HEK293T (cell line): ENCODE data around the gene CELF4.

Source experiments
- CTCF ChIA-PET: fragments of 350-600 bp; formaldehyde crosslinking; extraction: SDS; loops from one replicate; lab custom pipeline; 2021; ENCODE audit warnings: antibody characterized with exemption, inconsistent platforms; lab: Yijun Ruan, JAX
- POLR2A ChIA-PET: fragments of 350-600 bp; formaldehyde crosslinking; extraction: SDS; loops from one replicate; lab custom pipeline; 2020; ENCODE audit warnings: antibody characterized with exemption, inconsistent platforms; lab: Yijun Ruan, JAX
- DNase-seq: peaks from one replicate; pipeline ENCODE4 v3.0.0; 2012; ENCODE audit warnings: mixed read lengths; ENCODE audit errors: extremely low spot score
- ARNT ChIP-seq: fragments of 450-650 bp; IDR thresholded peaks from 2 replicates; pipeline ENCODE4 v1.6.1; 2017; ENCODE audit warnings: mild to moderate bottlenecking
- BHLHE40 ChIP-seq: fragments of 450-650 bp; IDR thresholded peaks from 2 replicates; pipeline ENCODE4 v1.6.1; 2016; ENCODE audit warnings: mild to moderate bottlenecking, moderate library complexity, borderline replicate concordance
- CTBP1 ChIP-seq: fragments of 450-650 bp; IDR thresholded peaks from 2 replicates; pipeline ENCODE4 v1.6.1; 2016; ENCODE audit warnings: borderline replicate concordance
- ELF4 ChIP-seq: fragments of 450-650 bp; IDR thresholded peaks from 2 replicates; pipeline ENCODE4 v1.6.1; 2017; ENCODE audit warnings: antibody characterized with exemption
- FOXA1 ChIP-seq: fragments of 450-650 bp; IDR thresholded peaks from 2 replicates; pipeline ENCODE4 v1.6.1; 2016; ENCODE audit warnings: mild to moderate bottlenecking
- FOXK2 ChIP-seq: fragments of 450-650 bp; IDR thresholded peaks from 2 replicates; pipeline ENCODE4 v1.6.1; 2016; ENCODE audit warnings: mild to moderate bottlenecking
- FOXM1 ChIP-seq: fragments of 450-650 bp; IDR thresholded peaks from 2 replicates; pipeline ENCODE4 v1.6.1; 2017; ENCODE audit warnings: mild to moderate bottlenecking, borderline replicate concordance
- HDGF ChIP-seq: fragments of 450-650 bp; IDR thresholded peaks from 2 replicates; pipeline ENCODE4 v1.6.1; 2017; ENCODE audit warnings: antibody characterized with exemption, borderline replicate concordance
- L3MBTL2 ChIP-seq: fragments of 450-650 bp; conservative IDR thresholded peaks from 2 replicates; pipeline ENCODE4 v1.6.1; 2016; ENCODE audit warnings: mild to moderate bottlenecking
- LEF1 ChIP-seq: fragments of 450-650 bp; IDR thresholded peaks from 2 replicates; pipeline ENCODE4 v1.6.1; 2017; ENCODE audit warnings: mild to moderate bottlenecking, borderline replicate concordance
- NFRKB ChIP-seq: fragments of 450-650 bp; IDR thresholded peaks from 2 replicates; pipeline ENCODE4 v1.6.1; 2016; ENCODE audit warnings: mild to moderate bottlenecking, moderate library complexity
- PKNOX1 ChIP-seq: fragments of 450-650 bp; IDR thresholded peaks from 2 replicates; pipeline ENCODE4 v1.6.1; 2016
- SP1 ChIP-seq: fragments of 450-650 bp; IDR thresholded peaks from 2 replicates; pipeline ENCODE4 v1.6.1; 2017
- SUZ12 ChIP-seq: fragments of 450-650 bp; IDR thresholded peaks from 2 replicates; pipeline ENCODE4 v1.6.1; 2016; ENCODE audit warnings: mild to moderate bottlenecking
- TARDBP ChIP-seq: fragments of 450-650 bp; IDR thresholded peaks from 2 replicates; pipeline ENCODE4 v1.6.1; 2016
- ZNF384 ChIP-seq: fragments of 450-650 bp; IDR thresholded peaks from 2 replicates; pipeline ENCODE4 v1.6.1; 2016

CELF4 gene

GRCh38 chr18:37588289-37588688 lies 22.7 kb upstream of the CELF4 start:
- POLR2A ChIA-PET = no interaction called here
- CTCF ChIA-PET = interaction anchor here (0.6 kb wide), 1 partner anchor 10 kb away, joined by 4 read pairs; no protein-coding TSS in a partner anchor
- no peak for DNase-seq
- TF ChIP-seq BHLHE40 = no peak
- TF ChIP-seq SUZ12 = no peak
- no peak for TF ChIP-seq FOXM1
- TF ChIP-seq SP1 = no peak
- no peak for TF ChIP-seq LEF1
- no peak for TF ChIP-seq CTBP1
- TF ChIP-seq ELF4 = no peak
- no peak for TF ChIP-seq ZNF384
- TF ChIP-seq PKNOX1 = no peak
- no peak for TF ChIP-seq FOXA1

DNA sequence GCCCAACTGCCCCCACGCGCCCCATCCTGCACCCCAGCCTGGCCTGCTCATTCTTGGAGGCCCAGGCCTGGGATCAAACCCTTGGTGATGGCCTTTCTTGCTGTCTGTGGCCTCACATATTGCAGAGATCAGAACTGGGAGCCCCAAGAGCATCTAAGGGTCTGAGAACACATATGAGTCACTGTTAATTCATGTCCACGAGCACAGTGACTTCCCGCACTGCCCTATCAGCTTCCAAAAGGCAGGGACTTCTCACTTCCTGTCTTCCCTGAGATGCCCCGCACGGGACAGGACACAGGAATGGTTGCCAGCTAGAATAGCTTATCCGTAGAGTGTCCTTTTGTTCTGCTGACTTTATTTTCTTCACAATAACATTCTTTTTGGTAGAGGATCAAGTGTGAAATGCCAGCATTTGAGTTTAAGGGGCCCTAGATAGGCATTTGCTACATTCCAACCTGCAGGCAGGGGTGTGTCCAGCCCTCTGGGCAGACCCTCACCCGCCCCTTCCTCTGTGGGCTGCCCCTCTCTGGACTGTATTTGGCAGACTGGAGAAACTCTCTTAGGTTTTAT lies 21.1 kb upstream of the CELF4 start:
- POLR2A ChIA-PET = no interaction called here
- CTCF ChIA-PET = no interaction called here
- no peak for DNase-seq
- TF ChIP-seq ZNF384 (no peak), TARDBP (no peak), L3MBTL2 (no peak), LEF1 (no peak), HDGF (no peak), CTBP1 (no peak), FOXA1 (no peak), SP1 (no peak)

DNA sequence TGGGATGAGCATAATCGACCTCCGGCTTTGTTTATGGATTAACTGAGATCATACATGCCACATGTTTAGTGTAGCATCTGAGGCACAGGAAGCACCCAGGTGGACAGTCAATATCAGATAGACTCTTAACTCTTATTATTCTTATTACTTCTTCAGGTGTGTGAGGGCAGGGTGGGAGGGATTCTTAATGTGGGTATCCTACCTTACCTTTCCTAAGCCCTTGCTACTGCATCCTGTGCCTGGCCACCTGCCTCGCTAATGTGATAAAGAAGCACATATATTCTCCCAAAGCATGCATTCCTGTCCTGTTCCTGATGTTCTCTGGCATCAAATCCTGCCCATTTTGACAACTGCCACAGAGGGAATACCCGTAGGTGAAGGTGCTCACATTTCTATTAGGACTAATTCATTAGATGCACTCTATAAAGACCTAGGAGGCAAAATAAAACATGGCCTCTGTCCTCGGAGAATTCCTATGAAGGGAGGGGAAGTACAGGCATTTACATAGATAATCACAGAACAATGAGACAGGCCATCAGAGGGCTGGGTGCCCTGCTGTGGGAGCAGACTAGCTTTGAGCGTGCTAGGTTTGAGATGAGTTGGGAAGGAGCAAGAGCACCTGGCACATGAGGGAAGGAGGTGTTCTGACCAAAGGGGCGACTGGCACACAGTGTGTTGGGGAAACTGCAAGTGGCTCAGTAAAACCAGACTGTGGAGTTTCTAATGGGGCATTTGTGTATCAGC lies 19.5 kb upstream of the CELF4 start:
- DNase-seq = no peak
- TF ChIP-seq FOXM1 = no peak
- no peak for TF ChIP-seq ARNT
- no peak for TF ChIP-seq PKNOX1
- TF ChIP-seq L3MBTL2 = no peak
- no peak for TF ChIP-seq NFRKB
- TF ChIP-seq LEF1 = no peak
- TF ChIP-seq SP1 = no peak
- TF ChIP-seq TARDBP = no peak
- no peak for TF ChIP-seq FOXK2
- TF ChIP-seq BHLHE40 = no peak
- TF ChIP-seq ELF4 = no peak
- no peak for TF ChIP-seq ZNF384
- no peak for TF ChIP-seq SUZ12
- no peak for TF ChIP-seq FOXA1
- no peak for TF ChIP-seq HDGF
- no peak for TF ChIP-seq CTBP1
- POLR2A ChIA-PET = no interaction called here
- CTCF ChIA-PET = interaction anchor here (0.7 kb wide), 1 partner anchor 48 kb away, joined by 9 read pairs; no protein-coding TSS in a partner anchor

DNA sequence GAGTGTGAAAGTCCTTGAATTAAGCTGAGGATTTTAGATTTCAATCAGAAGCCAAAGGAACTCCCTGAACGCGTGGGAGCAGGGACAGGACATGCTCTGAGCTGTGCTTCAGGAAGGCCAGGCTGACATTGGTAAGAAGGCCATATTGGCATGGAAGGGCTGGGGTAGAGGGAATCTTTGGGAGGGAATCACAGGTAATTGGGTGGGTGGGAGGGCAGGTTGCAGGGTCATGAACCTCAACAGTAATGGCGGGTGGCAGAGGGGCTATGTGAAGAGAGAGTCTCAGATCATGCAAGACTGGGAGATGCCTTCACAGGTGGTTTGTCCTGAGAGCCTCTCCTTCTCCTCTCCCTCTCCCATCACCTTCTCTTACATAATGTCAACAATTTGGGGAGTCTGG lies 18.6 kb upstream of the CELF4 start:
- ChIA-PET CTCF (no interaction called here), POLR2A (interaction anchor here (0.6 kb wide), 1 partner anchor 13 kb away, joined by 3 read pairs; no protein-coding TSS in a partner anchor)
- no peak for DNase-seq
- no peak for TF ChIP-seq BHLHE40
- no peak for TF ChIP-seq ZNF384

- no peak for TF ChIP-seq NFRKB
- TF ChIP-seq PKNOX1 = no peak
- no peak for TF ChIP-seq ARNT
- TF ChIP-seq FOXK2 = no peak
- TF ChIP-seq CTBP1 = no peak
- no peak for TF ChIP-seq TARDBP
- no peak for TF ChIP-seq LEF1
- TF ChIP-seq HDGF = no peak
- no peak for TF ChIP-seq L3MBTL2
- TF ChIP-seq FOXA1 = no peak
- no peak for TF ChIP-seq FOXM1
- no peak for TF ChIP-seq SP1
- no peak for TF ChIP-seq ELF4
- no peak for TF ChIP-seq SUZ12
- TF ChIP-seq BHLHE40 = no peak
- no peak for TF ChIP-seq ZNF384
- no peak for DNase-seq
- CTCF ChIA-PET = no interaction called here
- POLR2A ChIA-PET = no interaction called here
These were observed 16.7 kb upstream of the CELF4 start for GRCh38 chr18:37582261-37582660.

GRCh38 chr18:37578886-37579513 lies 13.4 kb upstream of the CELF4 start:
- DNase-seq = peak; percentile 66
- TF ChIP-seq L3MBTL2 = peak; percentile 88
- peak; percentile 31; the same call in 1 of the 2 replicates for TF ChIP-seq BHLHE40
- no peak for TF ChIP-seq FOXK2
- ChIA-PET CTCF (interaction anchor here (0.7 to 1.4 kb wide), 5 partner anchors 10 to 19 kb away, joined by 3 to 5 read pairs (median 4); no protein-coding TSS in a partner anchor), POLR2A (no interaction called here)
